ENCODE data around the gene FGD3. TPM values are rescaled to one million over a fixed set of nuclear protein-coding genes. Genes with fewer than 3 reads are reported as not detected.

FGD3 gene, protein sequence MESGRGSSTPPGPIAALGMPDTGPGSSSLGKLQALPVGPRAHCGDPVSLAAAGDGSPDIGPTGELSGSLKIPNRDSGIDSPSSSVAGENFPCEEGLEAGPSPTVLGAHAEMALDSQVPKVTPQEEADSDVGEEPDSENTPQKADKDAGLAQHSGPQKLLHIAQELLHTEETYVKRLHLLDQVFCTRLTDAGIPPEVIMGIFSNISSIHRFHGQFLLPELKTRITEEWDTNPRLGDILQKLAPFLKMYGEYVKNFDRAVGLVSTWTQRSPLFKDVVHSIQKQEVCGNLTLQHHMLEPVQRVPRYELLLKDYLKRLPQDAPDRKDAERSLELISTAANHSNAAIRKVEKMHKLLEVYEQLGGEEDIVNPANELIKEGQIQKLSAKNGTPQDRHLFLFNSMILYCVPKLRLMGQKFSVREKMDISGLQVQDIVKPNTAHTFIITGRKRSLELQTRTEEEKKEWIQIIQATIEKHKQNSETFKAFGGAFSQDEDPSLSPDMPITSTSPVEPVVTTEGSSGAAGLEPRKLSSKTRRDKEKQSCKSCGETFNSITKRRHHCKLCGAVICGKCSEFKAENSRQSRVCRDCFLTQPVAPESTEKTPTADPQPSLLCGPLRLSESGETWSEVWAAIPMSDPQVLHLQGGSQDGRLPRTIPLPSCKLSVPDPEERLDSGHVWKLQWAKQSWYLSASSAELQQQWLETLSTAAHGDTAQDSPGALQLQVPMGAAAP
- polyA plus RNA-seq = not detected in 2 replicates

DNA sequence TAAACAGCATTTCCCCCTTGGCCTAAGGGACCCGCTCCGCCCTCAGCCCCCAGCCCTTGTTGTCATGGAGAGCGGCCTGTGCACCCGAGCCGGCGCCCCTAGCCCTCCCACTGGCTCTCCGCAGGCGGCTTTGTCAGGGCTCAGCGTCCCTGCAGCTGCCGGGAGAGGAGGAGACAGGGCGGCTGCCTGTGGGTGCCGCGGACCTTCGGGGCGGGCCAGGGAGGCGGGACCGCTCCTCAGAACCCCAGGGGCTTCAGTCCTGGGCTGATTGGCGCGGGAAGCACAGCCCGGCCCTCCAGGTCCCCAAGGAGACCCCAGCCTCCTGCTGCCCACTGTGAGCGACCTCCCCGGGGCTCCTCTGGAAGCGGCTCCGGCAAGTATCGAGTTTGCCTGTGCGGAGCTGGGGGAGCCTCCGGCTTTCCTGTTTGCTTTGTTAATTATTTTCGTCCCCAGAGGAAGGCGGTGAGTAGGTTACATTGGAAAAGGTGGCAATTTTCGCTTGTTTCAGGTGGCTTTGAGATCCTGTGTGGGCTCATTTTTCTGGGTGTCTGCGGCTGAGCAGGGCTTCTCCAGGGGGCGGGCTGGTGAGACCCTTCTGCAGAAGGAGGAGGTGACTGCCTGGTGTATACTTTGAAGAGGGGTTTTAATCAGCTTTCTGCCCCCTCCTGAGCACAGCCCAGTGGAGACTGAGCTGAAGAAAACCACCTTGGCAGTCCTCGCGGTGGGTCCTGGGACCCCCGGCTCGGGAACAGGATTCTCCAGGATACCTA is at the start of gene FGD3:
Gene FGD3 (plus strand): TSS at position 256 of the 770 bp plus-strand sequence. CDS start 28,734 bp downstream, outside the sequence.

GRCh38 chr9:93058355-93059010 is 111.2 kb downstream of the FGD3 start, which contains the start of gene SUSD3:
Gene SUSD3, plus strand, starts transcription at chr9:93058701. Its CDS starts 42 bp downstream, at chr9:93058743.

Other genes with a start within 250 kb of the FGD3 start
- gene BICD2, start 182.7 kb upstream of the FGD3 start, polyA plus RNA-seq = 6.1 and 7.1 TPM in 2 replicates
- gene ZNF484, start 69.5 kb upstream of the FGD3 start, polyA plus RNA-seq = 2.6 and 4.9 TPM in 2 replicates
- not detected in 2 replicates for gene SUSD3, start 111.2 kb downstream of the FGD3 start, polyA plus RNA-seq
- 3.6 and 13.2 TPM in 2 replicates for gene CARD19, start 148.7 kb downstream of the FGD3 start, polyA plus RNA-seq
- gene NINJ1, start 186.7 kb downstream of the FGD3 start, polyA plus RNA-seq = 2.2 and 3.7 TPM in 2 replicates
- 8.7 and 17.7 TPM in 2 replicates for gene WNK2, start 236.6 kb downstream of the FGD3 start, polyA plus RNA-seq

Data from Purkinje cell (primary cell).